ENCODE results near the gene WNT9B.

DNA sequence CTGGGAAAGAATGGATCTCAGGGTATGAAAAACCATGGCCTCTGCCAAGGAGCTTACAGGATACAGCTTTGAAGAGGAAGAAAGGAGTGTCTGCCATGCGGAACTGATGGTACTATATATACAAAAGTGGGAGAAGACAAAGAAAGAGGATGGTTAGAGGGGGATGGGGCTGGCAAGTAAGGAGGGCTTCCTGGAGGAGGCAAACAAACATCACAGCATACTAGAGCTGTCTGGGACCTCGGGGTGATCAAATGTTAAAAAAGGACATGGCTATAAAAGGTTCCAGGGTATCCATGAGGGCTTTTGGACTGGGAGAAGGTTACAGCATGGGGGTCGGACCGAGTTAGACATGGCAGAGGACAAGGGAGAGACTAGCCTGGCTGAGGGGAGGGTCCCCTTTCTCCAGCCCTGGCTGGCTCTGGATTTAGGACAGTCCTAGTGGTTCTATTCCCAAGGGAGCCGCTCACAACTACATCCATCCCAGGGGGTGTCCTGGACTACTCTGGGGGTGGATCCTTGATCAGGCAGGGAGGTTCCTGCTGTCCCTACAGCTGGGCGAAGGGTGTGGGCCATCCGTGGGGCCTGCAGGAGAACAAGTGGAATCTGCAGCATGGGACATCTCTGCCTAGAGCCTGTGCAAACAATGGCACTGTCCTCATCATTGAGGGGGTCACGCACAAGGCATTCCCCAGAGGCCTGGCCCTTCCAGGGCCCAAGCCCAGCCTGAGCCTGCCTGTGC is 12.2 kb downstream of the WNT9B start:
- TF ChIP-seq POLR2A (IDR thresholded peaks at IDR 0.05; ENCODE audit: insufficient read depth in 1 of 2, low read depth in 2 of 2, low read length in 2 of 2), result no peak
- TF ChIP-seq ZNF256 (CRISPR knock-in tag; conservative IDR thresholded peaks at IDR 0.05), result no peak
- no peak for TF ChIP-seq ZNF121 (CRISPR knock-in tag; IDR thresholded peaks at IDR 0.05)
- TF ChIP-seq, protein P1, sequence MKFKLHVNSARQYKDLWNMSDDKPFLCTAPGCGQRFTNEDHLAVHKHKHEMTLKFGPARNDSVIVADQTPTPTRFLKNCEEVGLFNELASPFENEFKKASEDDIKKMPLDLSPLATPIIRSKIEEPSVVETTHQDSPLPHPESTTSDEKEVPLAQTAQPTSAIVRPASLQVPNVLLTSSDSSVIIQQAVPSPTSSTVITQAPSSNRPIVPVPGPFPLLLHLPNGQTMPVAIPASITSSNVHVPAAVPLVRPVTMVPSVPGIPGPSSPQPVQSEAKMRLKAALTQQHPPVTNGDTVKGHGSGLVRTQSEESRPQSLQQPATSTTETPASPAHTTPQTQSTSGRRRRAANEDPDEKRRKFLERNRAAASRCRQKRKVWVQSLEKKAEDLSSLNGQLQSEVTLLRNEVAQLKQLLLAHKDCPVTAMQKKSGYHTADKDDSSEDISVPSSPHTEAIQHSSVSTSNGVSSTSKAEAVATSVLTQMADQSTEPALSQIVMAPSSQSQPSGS (CRISPR knock-in tag; IDR thresholded peaks at IDR 0.05), result no peak
- TF ChIP-seq, protein P2, sequence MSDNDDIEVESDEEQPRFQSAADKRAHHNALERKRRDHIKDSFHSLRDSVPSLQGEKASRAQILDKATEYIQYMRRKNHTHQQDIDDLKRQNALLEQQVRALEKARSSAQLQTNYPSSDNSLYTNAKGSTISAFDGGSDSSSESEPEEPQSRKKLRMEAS (IDR thresholded peaks at IDR 0.05), result no peak
- no peak for TF ChIP-seq SETDB1 (CRISPR knock-in tag; IDR thresholded peaks at IDR 0.05; ENCODE audit: borderline replicate concordance)
- no peak for TF ChIP-seq HDAC6 (IDR thresholded peaks at IDR 0.05; ENCODE audit: low read depth, low read length)
- TF ChIP-seq POLR2AphosphoS2 (IDR thresholded peaks at IDR 0.05; ENCODE audit: low read depth, low read length), result no peak
- TF ChIP-seq ZNF543 (CRISPR knock-in tag; IDR thresholded peaks at IDR 0.05), result no peak
- TF ChIP-seq POLR2AphosphoS5 (IDR thresholded peaks at IDR 0.05; ENCODE audit: low read depth, low read length), result no peak
- TF ChIP-seq ZFP36 (IDR thresholded peaks at IDR 0.05; ENCODE audit: borderline replicate concordance, low read depth, low read length, partially characterized antibody), result peak; percentile 30
